GM12878 (cell line): ENCODE measurements around the gene C10orf105. TPM values are rescaled to one million over a fixed set of nuclear protein-coding genes. Genes with fewer than 3 reads are reported as not detected.

Source experiments
- ATF2 ChIP-seq: IDR thresholded peaks from 2 replicates; pipeline ENCODE4 v1.6.1; 2012; ENCODE audit warnings: low read length, inconsistent platforms
- BCL11A ChIP-seq: IDR thresholded peaks from 2 replicates; pipeline ENCODE4 v1.6.1; 2011; ENCODE audit warnings: low read depth, low read length
- BHLHE40 ChIP-seq, 2 experiments: fragments of 450-650 bp in 1 of 2; IDR thresholded peaks; 2 replicates each; pipeline ENCODE4 v1.6.1; 2011 to 2017; ENCODE audit warnings: low read depth in 2 of 2, borderline replicate concordance in 1 of 2, improper control_type of control experiment in 1 of 2, low read length in 1 of 2, mild to moderate bottlenecking in 1 of 2
- CBFB ChIP-seq: IDR thresholded peaks from 2 replicates; pipeline ENCODE4 v1.6.1; 2016; ENCODE audit warnings: antibody characterized with exemption, low read depth
- CREB1 ChIP-seq: IDR thresholded peaks from 2 replicates; pipeline ENCODE4 v1.6.1; 2012; ENCODE audit warnings: low read depth, mild to moderate bottlenecking, inconsistent platforms
- KLF5 ChIP-seq: fragments of 450-650 bp; IDR thresholded peaks from 2 replicates; pipeline ENCODE4 v1.6.1; 2014; ENCODE audit warnings: mild to moderate bottlenecking; ENCODE audit not compliant: partially characterized antibody
- MLLT1 ChIP-seq: fragments of 450-650 bp; IDR thresholded peaks from 2 replicates; pipeline ENCODE4 v1.6.1; 2016; ENCODE audit warnings: mild to moderate bottlenecking
- MTA2 ChIP-seq: fragments of 450-650 bp; IDR thresholded peaks from 2 replicates; pipeline ENCODE4 v1.6.1; 2016; ENCODE audit warnings: low read depth, mild to moderate bottlenecking, moderate library complexity
- NBN ChIP-seq: fragments of 450-650 bp; IDR thresholded peaks from 2 replicates; pipeline ENCODE4 v1.6.1; 2016
- PAX8 ChIP-seq: fragments of 450-650 bp; IDR thresholded peaks from 2 replicates; pipeline ENCODE4 v1.6.1; 2017; ENCODE audit warnings: mild to moderate bottlenecking, moderate library complexity
- PML ChIP-seq: IDR thresholded peaks from 2 replicates; pipeline ENCODE4 v1.6.1; 2012; ENCODE audit warnings: low read length, inconsistent platforms
- POLR2AphosphoS5 ChIP-seq: IDR thresholded peaks from 2 replicates; pipeline ENCODE4 v1.6.1; 2011; ENCODE audit warnings: mild to moderate bottlenecking, low read length, inconsistent platforms
- RELA ChIP-seq: fragments of 450-650 bp; IDR thresholded peaks from 2 replicates; pipeline ENCODE4 v1.8.0; 2014; ENCODE audit warnings: borderline replicate concordance; ENCODE audit not compliant: partially characterized antibody
- USF2 ChIP-seq: IDR thresholded peaks from 2 replicates; pipeline ENCODE4 v1.6.1; 2011; ENCODE audit warnings: low read depth, low read length, improper control_type of control experiment, borderline replicate concordance
- ZBTB11 ChIP-seq: fragments of 450-650 bp; formaldehyde crosslinking; IDR thresholded peaks from 2 replicates; pipeline ENCODE4 v1.5.0; 2022; ENCODE audit warnings: mild to moderate bottlenecking, missing genetic modification characterization
- ZNF384 ChIP-seq: IDR thresholded peaks from 2 replicates; pipeline ENCODE4 v1.6.1; 2012; ENCODE audit warnings: low read depth, mild to moderate bottlenecking, low read length, improper control_type of control experiment, borderline replicate concordance
- polyA plus RNA-seq, 11 experiments: library from polyadenylated mRNA; depleted of rRNA in 4 of 11; unstranded in 6 of 11; stranded (reverse) in 5 of 11; fragments of >200 nt; fragmentation: Nextera tagmentation in 4 of 11; fragmentation: Illumina TruSeq in 1 of 11; extraction: Ambion mirVana in 4 of 11; extraction: Trizol in 1 of 11; gene quantifications; 1 replicate in 1 of 11; 2 replicates in 10 of 11; pipeline versions ENCODE4 v1.2.1 to v1.2.3, GENCODE V29; 2011 to 2016; ENCODE audit warnings: inconsistent platforms in 2 of 11, missing spikeins in 2 of 11, low read depth in 1 of 11
- total RNA-seq, 4 experiments: library from RNA; depleted of rRNA in 3 of 4; stranded (reverse); fragments of >200 nt in 3 of 4; fragmentation: Illumina TruSeq in 1 of 4; extraction: Trizol in 1 of 4; gene quantifications; 2 replicates each; pipeline versions ENCODE4 v1.2.1 to v1.2.3, GENCODE V29; 2013 to 2021
- TF ChIP-seq, protein P1 (sequence below): IDR thresholded peaks from 2 replicates; pipeline ENCODE4 v1.6.1; 2012; ENCODE audit warnings: improper control_type of control experiment, low read depth, low read length; ENCODE audit not compliant: insufficient replicate concordance

Gene C10orf105
- total and polyA plus RNA-seq, 10 of the 15 experiments (the other 5 are each of a cell fraction or from before 2014, with no cell fraction given) = 0.04 to 0.06 (median 0.05) TPM; not detected in 7

- TF ChIP-seq, protein P1, sequence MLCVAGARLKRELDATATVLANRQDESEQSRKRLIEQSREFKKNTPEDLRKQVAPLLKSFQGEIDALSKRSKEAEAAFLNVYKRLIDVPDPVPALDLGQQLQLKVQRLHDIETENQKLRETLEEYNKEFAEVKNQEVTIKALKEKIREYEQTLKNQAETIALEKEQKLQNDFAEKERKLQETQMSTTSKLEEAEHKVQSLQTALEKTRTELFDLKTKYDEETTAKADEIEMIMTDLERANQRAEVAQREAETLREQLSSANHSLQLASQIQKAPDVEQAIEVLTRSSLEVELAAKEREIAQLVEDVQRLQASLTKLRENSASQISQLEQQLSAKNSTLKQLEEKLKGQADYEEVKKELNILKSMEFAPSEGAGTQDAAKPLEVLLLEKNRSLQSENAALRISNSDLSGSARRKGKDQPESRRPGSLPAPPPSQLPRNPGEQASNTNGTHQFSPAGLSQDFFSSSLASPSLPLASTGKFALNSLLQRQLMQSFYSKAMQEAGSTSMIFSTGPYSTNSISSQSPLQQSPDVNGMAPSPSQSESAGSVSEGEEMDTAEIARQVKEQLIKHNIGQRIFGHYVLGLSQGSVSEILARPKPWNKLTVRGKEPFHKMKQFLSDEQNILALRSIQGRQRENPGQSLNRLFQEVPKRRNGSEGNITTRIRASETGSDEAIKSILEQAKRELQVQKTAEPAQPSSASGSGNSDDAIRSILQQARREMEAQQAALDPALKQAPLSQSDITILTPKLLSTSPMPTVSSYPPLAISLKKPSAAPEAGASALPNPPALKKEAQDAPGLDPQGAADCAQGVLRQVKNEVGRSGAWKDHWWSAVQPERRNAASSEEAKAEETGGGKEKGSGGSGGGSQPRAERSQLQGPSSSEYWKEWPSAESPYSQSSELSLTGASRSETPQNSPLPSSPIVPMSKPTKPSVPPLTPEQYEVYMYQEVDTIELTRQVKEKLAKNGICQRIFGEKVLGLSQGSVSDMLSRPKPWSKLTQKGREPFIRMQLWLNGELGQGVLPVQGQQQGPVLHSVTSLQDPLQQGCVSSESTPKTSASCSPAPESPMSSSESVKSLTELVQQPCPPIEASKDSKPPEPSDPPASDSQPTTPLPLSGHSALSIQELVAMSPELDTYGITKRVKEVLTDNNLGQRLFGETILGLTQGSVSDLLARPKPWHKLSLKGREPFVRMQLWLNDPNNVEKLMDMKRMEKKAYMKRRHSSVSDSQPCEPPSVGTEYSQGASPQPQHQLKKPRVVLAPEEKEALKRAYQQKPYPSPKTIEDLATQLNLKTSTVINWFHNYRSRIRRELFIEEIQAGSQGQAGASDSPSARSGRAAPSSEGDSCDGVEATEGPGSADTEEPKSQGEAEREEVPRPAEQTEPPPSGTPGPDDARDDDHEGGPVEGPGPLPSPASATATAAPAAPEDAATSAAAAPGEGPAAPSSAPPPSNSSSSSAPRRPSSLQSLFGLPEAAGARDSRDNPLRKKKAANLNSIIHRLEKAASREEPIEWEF = no peak
- no peak for TF ChIP-seq USF2
- peak; percentile 59; the same call in 1 of the 2 replicates for TF ChIP-seq ATF2
- TF ChIP-seq MLLT1 = peak; percentile 88
- no peak for TF ChIP-seq PAX8
- TF ChIP-seq NBN = peak; percentile 78
- TF ChIP-seq POLR2AphosphoS5 = no peak
- TF ChIP-seq ZBTB11 = no peak
- TF ChIP-seq ZNF384 = no peak
- TF ChIP-seq MTA2 = peak; percentile 78
- TF ChIP-seq BHLHE40 (IDR thresholded peaks at IDR 0.05; ENCODE audit: borderline replicate concordance in 1 of 2, low read depth in 2 of 2, low read length in 1 of 2) = peak; percentile 63 to 69; a peak in 2 of 4 replicates
- peak; percentile 67 for TF ChIP-seq BCL11A
- TF ChIP-seq PML = no peak
- TF ChIP-seq CREB1 = no peak; the same call in 1 of the 2 replicates
- no peak for TF ChIP-seq KLF5
- peak; percentile 75; the same call in 1 of the 2 replicates for TF ChIP-seq CBFB
- no peak for TF ChIP-seq RELA
- TF ChIP-seq, all 136 proteins: peak for 28
These were observed 21.5 kb downstream of the C10orf105 start (continued) for GRCh38 chr10:71697938-71698709.
